ENCODE results near the gene KBTBD4.

KBTBD4 gene

DNA sequence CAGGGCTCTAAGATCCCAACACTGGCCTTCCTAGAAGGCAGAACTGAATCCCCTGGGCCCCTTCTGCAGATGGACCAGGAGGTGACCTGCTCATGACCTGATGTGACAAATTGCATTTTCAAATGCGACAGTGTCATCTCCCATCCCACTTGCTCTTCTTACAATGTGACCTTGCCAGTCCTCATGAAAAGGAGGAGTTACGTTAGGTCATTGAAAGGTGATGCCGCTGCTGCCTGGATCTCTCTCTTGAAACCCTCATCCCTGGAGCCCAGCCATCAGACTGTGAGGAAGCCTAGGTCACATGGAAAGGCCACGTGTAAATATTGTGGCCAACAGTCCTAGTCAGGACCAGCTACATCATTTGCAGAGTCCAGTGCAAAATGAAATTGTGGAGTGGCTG lies 21.1 kb upstream of the KBTBD4 start:
- DNase-seq (ENCODE audit: extremely low read depth, low read depth), result no peak
- TF ChIP-seq, protein P1, sequence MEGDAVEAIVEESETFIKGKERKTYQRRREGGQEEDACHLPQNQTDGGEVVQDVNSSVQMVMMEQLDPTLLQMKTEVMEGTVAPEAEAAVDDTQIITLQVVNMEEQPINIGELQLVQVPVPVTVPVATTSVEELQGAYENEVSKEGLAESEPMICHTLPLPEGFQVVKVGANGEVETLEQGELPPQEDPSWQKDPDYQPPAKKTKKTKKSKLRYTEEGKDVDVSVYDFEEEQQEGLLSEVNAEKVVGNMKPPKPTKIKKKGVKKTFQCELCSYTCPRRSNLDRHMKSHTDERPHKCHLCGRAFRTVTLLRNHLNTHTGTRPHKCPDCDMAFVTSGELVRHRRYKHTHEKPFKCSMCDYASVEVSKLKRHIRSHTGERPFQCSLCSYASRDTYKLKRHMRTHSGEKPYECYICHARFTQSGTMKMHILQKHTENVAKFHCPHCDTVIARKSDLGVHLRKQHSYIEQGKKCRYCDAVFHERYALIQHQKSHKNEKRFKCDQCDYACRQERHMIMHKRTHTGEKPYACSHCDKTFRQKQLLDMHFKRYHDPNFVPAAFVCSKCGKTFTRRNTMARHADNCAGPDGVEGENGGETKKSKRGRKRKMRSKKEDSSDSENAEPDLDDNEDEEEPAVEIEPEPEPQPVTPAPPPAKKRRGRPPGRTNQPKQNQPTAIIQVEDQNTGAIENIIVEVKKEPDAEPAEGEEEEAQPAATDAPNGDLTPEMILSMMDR (IDR thresholded peaks at IDR 0.05; ENCODE audit: low read depth, low read length), result no peak

DNA sequence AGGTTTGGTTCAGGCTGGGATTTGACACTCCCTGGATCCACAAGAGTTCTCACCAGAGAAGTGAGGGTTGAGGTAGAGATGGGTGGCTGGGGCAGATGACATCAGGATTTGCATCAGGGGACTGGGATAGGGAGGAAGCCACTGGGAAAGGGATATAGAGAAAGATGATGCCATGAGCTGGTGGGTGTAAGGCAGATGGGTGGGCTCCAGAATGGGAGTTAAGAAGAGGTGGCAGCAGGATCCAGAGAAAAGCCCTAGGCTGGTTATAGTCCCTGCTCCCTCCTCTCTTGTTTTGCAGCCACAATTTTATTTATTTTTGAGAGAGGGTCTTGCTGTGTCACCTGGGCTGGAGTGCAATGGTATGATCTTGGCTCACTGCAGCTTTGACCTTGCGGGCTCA lies 17.2 kb upstream of the KBTBD4 start:
- DNase-seq (ENCODE audit: extremely low read depth, low read depth), result no peak
- TF ChIP-seq, protein P1 (IDR thresholded peaks at IDR 0.05; ENCODE audit: low read depth, low read length), result no peak

GRCh38 chr11:47595029-47595428 lies 16.3 kb upstream of the KBTBD4 start:
- no peak for DNase-seq (ENCODE audit: extremely low read depth, low read depth)

GRCh38 chr11:47593934-47594855 lies 15.4 kb upstream of the KBTBD4 start, which contains the start of gene C1QTNF4:
TSS of gene C1QTNF4 (minus strand) at chr11:47594411. CDS start at chr11:47590810, 3,601 bp downstream.
- no peak for DNase-seq (ENCODE audit: extremely low read depth, low read depth)
- TF ChIP-seq, protein P1 (IDR thresholded peaks at IDR 0.05; ENCODE audit: low read depth, low read length), result no peak

More at GRCh38 chr11:47595029-47595428, 16.3 kb upstream of the KBTBD4 start:
- TF ChIP-seq, protein P1 (IDR thresholded peaks at IDR 0.05; ENCODE audit: low read depth, low read length), result no peak

DNA sequence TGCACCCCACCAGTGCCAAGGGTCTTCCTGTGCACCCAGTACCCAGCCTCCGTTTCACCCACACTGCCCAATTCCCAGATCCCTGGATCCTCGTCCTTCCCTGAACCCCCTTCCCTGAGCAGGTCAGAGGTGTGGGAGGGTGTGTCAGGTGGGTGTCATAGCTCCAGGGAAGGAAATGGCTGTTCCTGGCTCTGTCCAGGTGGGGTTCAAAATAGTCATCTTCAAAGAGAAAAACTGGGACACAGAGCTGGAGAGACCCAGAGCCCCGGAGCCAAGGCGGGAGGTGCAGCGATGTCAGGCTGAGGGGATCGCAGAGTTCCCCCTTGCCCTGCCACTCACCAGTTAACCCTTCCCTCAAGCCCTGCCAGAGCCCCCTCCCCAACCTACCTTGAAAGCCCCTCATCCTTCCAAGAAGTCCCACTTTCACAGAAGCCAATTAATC lies 14.7 kb upstream of the KBTBD4 start:
- TF ChIP-seq, protein P1 (IDR thresholded peaks at IDR 0.05; ENCODE audit: low read depth, low read length), result no peak
- DNase-seq (ENCODE audit: extremely low read depth, low read depth), result no peak

GRCh38 chr11:47592970-47593369 lies 14.2 kb upstream of the KBTBD4 start:
- TF ChIP-seq, protein P1 (IDR thresholded peaks at IDR 0.05; ENCODE audit: low read depth, low read length), result no peak
- no peak for DNase-seq (ENCODE audit: extremely low read depth, low read depth)

DNA sequence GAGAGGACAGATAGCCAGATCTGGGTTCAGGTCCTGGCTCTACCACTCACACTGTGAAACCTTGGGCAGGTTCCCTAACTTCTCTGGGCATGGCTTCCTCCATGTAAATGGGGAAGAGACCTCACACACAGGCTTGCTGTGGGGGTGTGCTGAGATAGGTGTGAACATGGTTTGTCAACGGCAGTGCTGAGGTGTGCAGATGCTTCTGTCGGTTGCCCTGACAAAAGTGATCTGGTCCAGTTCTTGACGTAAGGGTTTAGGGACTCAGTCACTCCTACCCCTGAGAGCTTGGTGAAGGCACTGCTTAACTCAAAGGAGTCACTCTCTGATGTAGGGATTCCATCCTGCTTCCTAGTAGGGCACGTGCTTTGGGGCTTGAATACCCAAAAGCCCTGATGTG lies 13.5 kb upstream of the KBTBD4 start:
- no peak for DNase-seq (ENCODE audit: extremely low read depth, low read depth)
- TF ChIP-seq, protein P1 (IDR thresholded peaks at IDR 0.05; ENCODE audit: low read depth, low read length), result no peak
